GM19372 (cell line): ENCODE measurements around the gene TMEM30B.
"Not testable (repeated sequence)": the region's sequence is repeated elsewhere in the genome, so short reads cannot be mapped to it uniquely, and the experiment has no call there.

Source experiments
- ATAC-seq: cut with Tn5 transposase; IDR thresholded peaks from one replicate; pipeline ENCODE4 v1.9.1; 2021; ENCODE audit warnings: mild to moderate bottlenecking, low read depth, moderate library complexity; ENCODE audit not compliant: unreplicated experiment

Gene TMEM30B, protein sequence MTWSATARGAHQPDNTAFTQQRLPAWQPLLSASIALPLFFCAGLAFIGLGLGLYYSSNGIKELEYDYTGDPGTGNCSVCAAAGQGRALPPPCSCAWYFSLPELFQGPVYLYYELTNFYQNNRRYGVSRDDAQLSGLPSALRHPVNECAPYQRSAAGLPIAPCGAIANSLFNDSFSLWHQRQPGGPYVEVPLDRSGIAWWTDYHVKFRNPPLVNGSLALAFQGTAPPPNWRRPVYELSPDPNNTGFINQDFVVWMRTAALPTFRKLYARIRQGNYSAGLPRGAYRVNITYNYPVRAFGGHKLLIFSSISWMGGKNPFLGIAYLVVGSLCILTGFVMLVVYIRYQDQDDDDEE

DNA sequence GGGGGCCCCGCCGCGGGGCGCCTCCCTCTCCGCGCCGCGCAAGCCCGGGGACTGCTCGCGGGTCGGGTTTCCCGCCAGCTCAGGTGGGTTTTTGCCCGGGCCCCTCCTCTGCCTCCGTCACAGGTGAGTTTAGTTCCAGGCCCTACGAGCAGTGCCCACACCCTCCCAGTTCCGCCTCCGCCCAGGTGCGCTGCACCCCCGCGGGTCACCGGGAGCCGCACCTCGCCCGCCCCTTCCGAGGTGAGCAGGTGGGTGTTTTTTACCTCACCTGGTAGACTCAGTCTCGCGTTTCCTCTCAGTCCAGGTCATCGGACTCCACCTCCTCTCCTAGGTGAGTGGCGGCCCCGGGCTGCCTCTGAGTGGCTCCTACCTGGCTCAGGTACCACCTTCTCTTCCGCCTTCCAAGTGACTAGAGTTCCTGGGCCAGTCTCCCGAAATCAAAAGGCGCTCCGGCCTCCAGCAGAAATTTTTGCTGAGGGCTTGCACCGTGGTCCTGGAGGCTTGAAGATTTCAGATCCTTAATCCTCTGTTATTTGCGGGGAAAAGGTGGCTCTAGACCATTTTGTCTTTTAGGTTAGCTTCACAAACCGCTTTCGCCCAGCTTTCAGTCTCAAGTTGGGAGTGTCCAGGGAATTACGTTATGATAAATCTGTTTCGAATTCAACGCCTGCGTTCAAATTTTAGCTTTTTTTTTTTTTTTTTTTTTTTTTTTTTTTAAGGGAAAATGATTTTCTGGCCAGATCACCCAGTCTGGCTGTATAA is at the start of gene TMEM30B:
TSS of gene TMEM30B (minus strand) at position 153 of the 762 bp plus-strand sequence. CDS start 191 bp downstream, outside the sequence.
- no peak for ATAC-seq

- no peak for ATAC-seq
These were observed 49.4 kb upstream of the TMEM30B start for GRCh38 chr14:61330511-61330910.

DNA sequence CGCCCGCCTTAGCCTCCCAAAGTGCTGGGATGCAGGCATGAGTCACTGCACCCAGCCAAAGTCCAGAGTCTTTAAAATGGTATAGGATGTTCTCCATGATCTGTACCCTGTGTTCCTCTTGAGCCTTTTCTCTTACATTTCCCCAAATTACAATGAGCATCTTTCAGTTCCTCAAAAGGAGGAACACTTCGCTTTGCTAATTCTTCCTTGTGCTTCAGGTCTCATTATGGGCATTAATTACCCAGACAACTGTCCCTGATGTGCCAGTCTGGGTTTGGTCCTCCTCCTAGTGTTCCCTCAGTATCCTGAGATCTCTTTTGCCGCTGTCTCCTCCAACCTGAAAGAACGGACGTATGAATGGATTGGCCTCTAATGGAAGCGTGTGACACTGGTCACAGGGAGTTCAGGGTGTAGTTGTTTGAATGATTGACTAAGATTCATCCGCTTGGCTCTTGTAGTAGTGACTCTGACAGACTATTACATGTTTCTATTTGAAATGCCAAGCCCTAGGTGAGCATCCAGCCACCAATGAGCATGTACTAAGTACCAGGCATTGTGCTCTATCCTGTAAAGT is 48.4 kb upstream of the TMEM30B start:
- ATAC-seq = no peak

GRCh38 chr14:61328626-61329262 is 47.6 kb upstream of the TMEM30B start:
- no peak for ATAC-seq

DNA sequence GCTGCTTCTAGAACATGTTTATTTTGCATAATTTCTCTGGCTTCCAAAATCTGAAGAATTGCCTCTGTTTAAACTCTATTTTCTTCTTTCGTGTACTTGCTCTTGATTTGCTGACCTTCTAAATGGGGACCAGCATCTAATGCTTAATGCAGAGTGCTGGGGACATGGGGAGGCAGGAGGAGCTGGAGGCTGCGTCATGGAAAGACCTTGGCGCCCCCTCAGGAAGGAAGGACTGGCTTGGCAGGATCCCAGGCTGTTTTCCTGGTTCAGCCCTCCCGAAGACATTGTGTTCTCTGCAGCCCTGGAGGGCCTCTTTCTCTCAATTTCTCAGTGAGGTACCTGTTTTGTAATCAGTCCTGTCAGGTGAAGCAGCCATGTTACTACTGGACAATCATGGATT is 45.7 kb upstream of the TMEM30B start:
- ATAC-seq = no peak

GRCh38 chr14:61326146-61326545 is 45.0 kb upstream of the TMEM30B start:
- no peak for ATAC-seq

DNA sequence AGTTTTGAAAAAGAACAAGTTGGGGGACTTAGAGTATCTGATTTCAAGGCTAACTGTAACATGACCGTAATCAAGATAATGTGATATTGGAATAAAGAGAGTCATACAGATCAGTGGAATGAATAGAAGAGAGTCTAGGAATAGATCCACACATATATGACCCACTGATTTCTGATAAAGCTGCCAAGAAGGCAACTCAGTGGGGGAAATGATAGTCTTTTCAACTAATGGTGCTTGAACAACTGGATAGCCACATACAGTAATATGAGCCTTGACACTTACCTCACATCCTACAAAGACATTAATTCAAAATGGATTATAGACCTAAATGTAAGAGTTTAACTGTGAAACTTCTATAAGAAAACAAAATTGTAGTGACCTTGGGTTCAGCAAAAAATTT is 44.0 kb upstream of the TMEM30B start:
- no peak for ATAC-seq

- no peak for ATAC-seq
These were observed 42.8 kb upstream of the TMEM30B start for GRCh38 chr14:61323970-61324369.

- ATAC-seq = no peak
These were observed 41.7 kb upstream of the TMEM30B start for GRCh38 chr14:61322799-61323290.

DNA sequence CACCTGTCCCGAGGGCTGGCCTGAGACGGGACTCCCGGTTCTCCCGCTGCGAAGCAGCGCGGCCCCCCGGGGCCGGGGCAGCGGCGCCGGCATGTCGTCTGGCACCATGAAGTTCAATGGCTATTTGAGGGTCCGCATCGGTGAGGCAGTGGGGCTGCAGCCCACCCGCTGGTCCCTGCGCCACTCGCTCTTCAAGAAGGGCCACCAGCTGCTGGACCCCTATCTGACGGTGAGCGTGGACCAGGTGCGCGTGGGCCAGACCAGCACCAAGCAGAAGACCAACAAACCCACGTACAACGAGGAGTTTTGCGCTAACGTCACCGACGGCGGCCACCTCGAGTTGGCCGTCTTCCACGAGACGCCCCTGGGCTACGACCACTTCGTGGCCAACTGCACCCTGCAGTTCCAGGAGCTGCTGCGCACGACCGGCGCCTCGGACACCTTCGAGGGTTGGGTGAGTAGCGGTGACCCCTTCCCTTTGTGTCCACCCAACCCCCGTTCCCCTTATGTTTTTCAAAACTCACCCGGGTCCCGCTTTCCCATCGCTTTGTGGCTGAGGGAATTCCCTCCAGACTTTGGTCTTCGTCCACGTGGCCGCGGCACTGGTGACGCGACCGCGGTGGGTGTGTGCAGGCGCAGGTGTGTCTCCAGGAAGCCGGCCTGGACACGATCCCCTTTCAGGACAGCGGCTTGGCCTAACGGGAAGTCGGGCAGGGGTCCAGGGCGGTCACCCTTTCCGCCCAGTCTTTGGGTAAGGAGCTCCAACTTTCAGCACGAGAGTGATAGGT is 41.1 kb upstream of the TMEM30B start:
- ATAC-seq = no peak

GRCh38 chr14:61321385-61322010 is 40.4 kb upstream of the TMEM30B start, which contains the start of gene PRKCH:
Gene PRKCH, plus strand, starts transcription at chr14:61321579. Its CDS starts 523 bp downstream, at chr14:61322102.
- ATAC-seq = no peak

DNA sequence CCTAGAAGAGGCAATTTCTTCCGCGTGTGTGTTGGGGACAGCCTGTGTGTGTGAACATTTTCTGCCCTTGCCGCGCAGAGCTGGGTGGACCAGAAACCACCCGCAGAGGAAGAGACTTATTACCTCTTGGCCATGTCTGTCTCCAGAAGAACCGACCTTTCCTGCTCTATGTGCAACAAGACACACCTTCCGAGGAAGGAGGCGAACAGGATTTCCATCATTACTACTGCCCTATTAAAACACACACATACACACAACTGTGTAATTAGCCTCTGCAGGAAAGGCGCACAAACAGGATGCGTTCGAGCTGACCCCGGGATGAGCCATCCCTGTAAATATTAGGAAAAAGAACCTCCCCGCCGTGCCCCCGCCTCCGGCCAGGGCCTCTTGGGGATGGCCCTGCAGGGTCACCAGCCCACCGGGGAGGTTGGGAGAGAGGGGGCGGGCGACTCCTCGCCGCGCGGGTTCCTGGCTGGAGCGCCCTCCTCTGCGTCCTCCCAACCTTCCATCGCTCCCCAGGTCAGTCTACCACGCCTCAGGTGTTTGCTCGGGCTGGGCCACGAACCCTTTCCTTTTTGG is 39.8 kb upstream of the TMEM30B start:
- ATAC-seq = no peak

DNA sequence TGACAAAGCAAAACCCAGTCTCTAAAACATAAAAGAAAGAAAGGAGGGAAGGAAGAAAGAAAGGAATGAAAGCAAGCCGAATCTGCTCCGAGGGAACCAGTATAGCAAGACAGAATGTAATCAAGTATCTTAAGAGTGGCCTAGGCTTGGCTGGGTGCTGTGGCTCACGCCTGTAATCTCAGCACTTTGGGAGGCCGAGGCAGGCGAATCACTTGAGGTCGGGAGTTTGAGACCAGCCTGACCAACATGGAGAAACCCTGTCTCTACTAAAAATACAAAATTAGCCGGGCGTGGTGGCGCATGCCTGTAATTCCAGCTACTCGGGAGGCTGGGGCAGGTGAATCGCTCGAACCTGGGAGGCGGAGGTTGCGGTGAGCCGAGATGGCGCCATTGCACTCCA is 39.0 kb upstream of the TMEM30B start:
- ATAC-seq = not testable (repeated sequence)

DNA sequence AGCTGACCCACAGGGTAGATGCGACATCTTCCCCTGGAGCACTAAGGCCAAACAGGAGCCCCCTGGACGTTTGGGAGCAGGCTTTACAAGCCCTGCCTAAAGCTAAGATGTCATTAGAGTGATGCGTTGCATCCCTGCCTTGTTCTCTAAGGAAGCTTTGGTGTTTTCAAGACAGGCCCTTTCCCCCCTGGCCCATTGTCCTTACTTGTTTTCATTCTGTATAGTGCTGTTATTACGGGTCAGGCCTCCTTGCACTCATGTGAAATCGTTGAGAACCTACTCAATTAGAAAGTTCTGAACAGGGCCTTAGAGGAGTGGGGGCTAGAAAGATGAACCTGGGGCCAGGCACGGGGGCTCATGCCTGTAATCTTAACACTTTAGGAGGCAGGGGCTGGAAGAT is 38.6 kb upstream of the TMEM30B start:
- ATAC-seq = no peak

- ATAC-seq = no peak
These were observed 37.9 kb upstream of the TMEM30B start for GRCh38 chr14:61319086-61319485.

- ATAC-seq = no peak
These were observed 34.2 kb upstream of the TMEM30B start for GRCh38 chr14:61315313-61315712.

- ATAC-seq = not testable (repeated sequence)
These were observed 27.6 kb upstream of the TMEM30B start for GRCh38 chr14:61308701-61309100.

- ATAC-seq = no peak
These were observed 27.1 kb upstream of the TMEM30B start for GRCh38 chr14:61308198-61308597.

- no peak for ATAC-seq
These were observed 23.6 kb upstream of the TMEM30B start for GRCh38 chr14:61304688-61305087.
